Panc1 (cell line): ENCODE data around the gene WDR27. TPM values are rescaled to one million over a fixed set of nuclear protein-coding genes. Genes with fewer than 3 reads are reported as not detected.
A peak's percentile ranks its signal among the peaks of the same experiment; 100 is the strongest.

Experiments
- ATAC-seq: fragments of 200-7000 bp; cut with Tn5 transposase; 2 replicates; pipeline ENCODE4 v1.9.1; 2020; ENCODE audit warnings: mild to moderate bottlenecking, moderate library complexity
- BruUV-seq: library from RNA; stranded (reverse); fragments of 400-500 nt; replicated peaks from 2 replicates; lab custom pipeline; 2021; lab: Mats Ljungman, UMichigan
- CTCF ChIA-PET: fragments of 300-600 bp; sonication (Branson Sonifier 250); formaldehyde crosslinking; loops from one replicate; lab custom pipeline; 2022; ENCODE audit warnings: antibody characterized with exemption; lab: Charles Lee
- POLR2A ChIA-PET: fragments of 300-600 bp; sonication (Branson Sonifier 250); formaldehyde crosslinking; loops from one replicate; lab custom pipeline; 2022; ENCODE audit warnings: antibody characterized with exemption; lab: Charles Lee
- DNase-seq: peaks from one replicate; pipeline ENCODE4 v3.0.0-alpha.2; 2010; ENCODE audit warnings: low read depth, low spot score
- H3K27ac ChIP-seq: 2 replicates; pipeline ENCODE4 v1.5.1; 2011; ENCODE audit warnings: mild to moderate bottlenecking, low read length, inconsistent platforms
- H3K27me3 ChIP-seq: fragments of 200-500 bp; sonication (Bioruptor generic); 2 replicates; pipeline ENCODE4 v1.6.0; 2014; ENCODE audit warnings: low read length, inconsistent platforms; ENCODE audit not compliant: control insufficient read depth, insufficient read depth
- H3K36me3 ChIP-seq: fragments of 200-500 bp; sonication (Bioruptor generic); 2 replicates; pipeline ENCODE4 v1.5.1; 2014; ENCODE audit warnings: inconsistent platforms, mild to moderate bottlenecking, low read length, moderate library complexity; ENCODE audit not compliant: control insufficient read depth, insufficient read depth
- H3K4me1 ChIP-seq: 2 replicates; pipeline ENCODE4 v1.5.1; 2011; ENCODE audit warnings: inconsistent platforms, mild to moderate bottlenecking, low read length, moderate library complexity; ENCODE audit not compliant: control insufficient read depth, insufficient read depth
- H3K4me3 ChIP-seq, 2 experiments: 2 replicates each; pipeline ENCODE4 v1.5.1; 2011 to 2012; ENCODE audit warnings: low read depth in 2 of 2, low read length in 2 of 2, mild to moderate bottlenecking in 2 of 2, inconsistent platforms in 1 of 2, moderate library complexity in 1 of 2
- H3K9me3 ChIP-seq: fragments of 200-500 bp; sonication (Bioruptor generic); 2 replicates; pipeline ENCODE4 v1.5.1; 2014; ENCODE audit warnings: low read depth, mild to moderate bottlenecking, inconsistent platforms, low read length, moderate library complexity; ENCODE audit not compliant: control insufficient read depth, insufficient read depth
- POLR2AphosphoS5 ChIP-seq: IDR thresholded peaks from 2 replicates; pipeline ENCODE4 v1.6.1; 2012; ENCODE audit warnings: mild to moderate bottlenecking, low read depth, low read length, moderate library complexity
- REST ChIP-seq, 2 experiments: IDR thresholded peaks; 2 replicates each; pipeline ENCODE4 v1.6.1; 2011 to 2012; ENCODE audit warnings: low read depth in 2 of 2, control low read depth in 1 of 2, low read length in 1 of 2, mild to moderate bottlenecking in 1 of 2, moderate library complexity in 1 of 2; ENCODE audit not compliant: insufficient read depth in 1 of 2
- SIN3A ChIP-seq: IDR thresholded peaks from 2 replicates; pipeline ENCODE4 v1.6.1; 2012; ENCODE audit warnings: low read depth, mild to moderate bottlenecking, low read length, moderate library complexity, borderline replicate concordance; ENCODE audit not compliant: insufficient read depth
- TCF7L2 ChIP-seq: IDR thresholded peaks from 2 replicates; pipeline ENCODE4 v1.6.1; 2011; ENCODE audit warnings: mild to moderate bottlenecking, low read depth, low read length, inconsistent platforms
- in situ Hi-C: cut with HindIII; loops from 2 replicates; pipeline ENCODE4 v1.10.0; 2016; ENCODE audit warnings: low sequenced_read_pairs, low pct_unique_long_range_greater_than_20kb
- intact Hi-C: fragments of 100-400 bp; cut with micrococcal nuclease; formaldehyde crosslinking; loops from one replicate; pipeline ENCODE4 v1.10.0; 2022; ENCODE audit not compliant: unreplicated experiment
- total RNA-seq: library from RNA; stranded (reverse); gene quantifications from one replicate; pipeline ENCODE4 v1.2.1, GENCODE V29; 2021; ENCODE audit not compliant: unreplicated experiment
- TF ChIP-seq, protein P1 (sequence below): fragments of 450-650 bp; IDR thresholded peaks from 2 replicates; pipeline ENCODE4 v1.5.1; 2017; ENCODE audit warnings: mild to moderate bottlenecking

The WDR27 gene
- total RNA-seq, 1 experiment from 2014 or later: 56.3 TPM

GRCh38 chr6:169533301-169534038, 168.4 kb downstream of the WDR27 start:
- CTCF ChIA-PET: no interaction called here
- H3K4me1 ChIP-seq: peaks cover 14% of the 10 kb centered on the region; the same call in 1 of the 2 replicates
- H3K9me3 ChIP-seq: peaks cover 25% of the 10 kb centered on the region; the same call in 1 of the 2 replicates
- DNase-seq (no peak), ATAC-seq (no peak)
- TF ChIP-seq SIN3A: no peak
- no peak for TF ChIP-seq REST (IDR thresholded peaks at IDR 0.05; ENCODE audit: insufficient read depth in 1 of 2, low read depth in 2 of 2, low read length in 1 of 2)
- TF ChIP-seq TCF7L2: no peak
- TF ChIP-seq, protein P1, sequence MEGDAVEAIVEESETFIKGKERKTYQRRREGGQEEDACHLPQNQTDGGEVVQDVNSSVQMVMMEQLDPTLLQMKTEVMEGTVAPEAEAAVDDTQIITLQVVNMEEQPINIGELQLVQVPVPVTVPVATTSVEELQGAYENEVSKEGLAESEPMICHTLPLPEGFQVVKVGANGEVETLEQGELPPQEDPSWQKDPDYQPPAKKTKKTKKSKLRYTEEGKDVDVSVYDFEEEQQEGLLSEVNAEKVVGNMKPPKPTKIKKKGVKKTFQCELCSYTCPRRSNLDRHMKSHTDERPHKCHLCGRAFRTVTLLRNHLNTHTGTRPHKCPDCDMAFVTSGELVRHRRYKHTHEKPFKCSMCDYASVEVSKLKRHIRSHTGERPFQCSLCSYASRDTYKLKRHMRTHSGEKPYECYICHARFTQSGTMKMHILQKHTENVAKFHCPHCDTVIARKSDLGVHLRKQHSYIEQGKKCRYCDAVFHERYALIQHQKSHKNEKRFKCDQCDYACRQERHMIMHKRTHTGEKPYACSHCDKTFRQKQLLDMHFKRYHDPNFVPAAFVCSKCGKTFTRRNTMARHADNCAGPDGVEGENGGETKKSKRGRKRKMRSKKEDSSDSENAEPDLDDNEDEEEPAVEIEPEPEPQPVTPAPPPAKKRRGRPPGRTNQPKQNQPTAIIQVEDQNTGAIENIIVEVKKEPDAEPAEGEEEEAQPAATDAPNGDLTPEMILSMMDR: no peak
- TF ChIP-seq POLR2AphosphoS5: no peak
- in situ Hi-C loops: no loop called here
- intact Hi-C loops: no loop called here
- H3K4me3 ChIP-seq: no peak overlapping the region
- POLR2A ChIA-PET: interaction anchor here (0.6 kb wide), 1 partner anchor 175 kb away, joined by 3 read pairs; no protein-coding TSS in a partner anchor
- no peaks in the 10 kb centered on the region for H3K36me3 ChIP-seq
- BruUV-seq: no TSS peak
- no peaks in the 10 kb centered on the region for H3K27me3 ChIP-seq
- H3K27ac ChIP-seq: no peak overlapping the region

DNA sequence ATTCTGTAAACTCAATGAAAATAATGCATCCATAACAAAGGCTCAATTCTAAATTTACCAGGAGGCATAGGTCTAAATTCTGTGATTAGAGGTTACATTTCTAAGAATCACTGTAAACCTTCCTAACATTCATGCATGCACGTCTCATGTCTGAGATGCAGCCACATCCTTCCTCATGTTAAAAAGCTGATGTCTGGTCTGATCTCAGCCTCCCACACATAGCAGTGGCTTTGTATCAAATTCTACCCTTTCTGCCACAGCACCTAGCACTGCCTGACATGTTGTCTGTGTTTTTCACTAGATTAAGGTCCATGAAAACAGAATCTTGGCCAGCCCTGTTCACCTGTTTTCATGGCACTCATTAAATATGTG, 171.1 kb downstream of the WDR27 start:
- Histone ChIP-seq H3K36me3 (no peaks in the 10 kb centered on the region), H3K4me1 (peaks cover 14% of the 10 kb centered on the region; the same call in 1 of the 2 replicates), H3K4me3 (no peak overlapping the region), H3K27ac (peak overlapping the region; percentile 32), H3K27me3 (no peaks in the 10 kb centered on the region), H3K9me3 (peaks cover 18% of the 10 kb centered on the region; the same call in 1 of the 2 replicates)
- in situ Hi-C loops: no loop called here
- POLR2A ChIA-PET: no interaction called here
- intact Hi-C loops: no loop called here
- ATAC-seq (peak; percentile 45), DNase-seq (no peak)
- BruUV-seq: no TSS peak
- TF ChIP-seq POLR2AphosphoS5 (no peak), TCF7L2 (no peak), SIN3A (no peak), REST (IDR thresholded peaks at IDR 0.05; ENCODE audit: insufficient read depth in 1 of 2, low read depth in 2 of 2, low read length in 1 of 2) (no peak)
- TF ChIP-seq, protein P1: no peak
- CTCF ChIA-PET: interaction anchor here (0.7 kb wide), 1 partner anchor 896 kb away, joined by 4 read pairs; no protein-coding TSS in a partner anchor
